HG02571 (cell line): ENCODE data around the gene PCCA.
"Not testable (repeated sequence)": the region's sequence is repeated elsewhere in the genome, so short reads cannot be mapped to it uniquely, and the experiment has no call there.

Experiments used
- ATAC-seq: cut with Tn5 transposase; IDR thresholded peaks from one replicate; pipeline ENCODE4 v1.9.1; 2021; ENCODE audit warnings: mild to moderate bottlenecking, moderate library complexity; ENCODE audit not compliant: unreplicated experiment

Gene PCCA

GRCh38 chr13:100131863-100132574, 43.1 kb downstream of the PCCA start:
- no peak for ATAC-seq

- ATAC-seq: no peak
Observed at GRCh38 chr13:100138859-100139491, 50.1 kb downstream of the PCCA start.

GRCh38 chr13:100139817-100140216, 50.9 kb downstream of the PCCA start:
- ATAC-seq: no peak

GRCh38 chr13:100140441-100140840, 51.5 kb downstream of the PCCA start:
- ATAC-seq: no peak

GRCh38 chr13:100141461-100141961, 52.6 kb downstream of the PCCA start:
- ATAC-seq: not testable (repeated sequence)

GRCh38 chr13:100146534-100146933, 57.6 kb downstream of the PCCA start:
- ATAC-seq: no peak

GRCh38 chr13:100147825-100148224, 58.9 kb downstream of the PCCA start:
- no peak for ATAC-seq

- no peak for ATAC-seq
Observed at GRCh38 chr13:100148422-100148821, 59.5 kb downstream of the PCCA start.

GRCh38 chr13:100149389-100149788, 60.5 kb downstream of the PCCA start:
- ATAC-seq: no peak

GRCh38 chr13:100150711-100151110, 61.8 kb downstream of the PCCA start:
- ATAC-seq: not testable (repeated sequence)

- no peak for ATAC-seq
Observed at GRCh38 chr13:100154842-100155416, 66.0 kb downstream of the PCCA start.

- no peak for ATAC-seq
Observed at GRCh38 chr13:100156788-100157187, 67.9 kb downstream of the PCCA start.

GRCh38 chr13:100158569-100158968, 69.7 kb downstream of the PCCA start:
- no peak for ATAC-seq

GRCh38 chr13:100159584-100159983, 70.7 kb downstream of the PCCA start:
- ATAC-seq: no peak

- ATAC-seq: no peak
Observed at GRCh38 chr13:100160450-100160849, 71.6 kb downstream of the PCCA start.

GRCh38 chr13:100163375-100163774, 74.5 kb downstream of the PCCA start:
- ATAC-seq: no peak

GRCh38 chr13:100173203-100173602, 84.3 kb downstream of the PCCA start:
- ATAC-seq: no peak

- ATAC-seq: not testable (repeated sequence)
Observed at GRCh38 chr13:100174455-100174854, 85.6 kb downstream of the PCCA start.

GRCh38 chr13:100175078-100175802, 86.3 kb downstream of the PCCA start:
- no peak for ATAC-seq

- no peak for ATAC-seq
Observed at GRCh38 chr13:100175803-100176182, 86.9 kb downstream of the PCCA start.

GRCh38 chr13:100176801-100177400, 88.0 kb downstream of the PCCA start:
- ATAC-seq: no peak
